ENCODE results near the gene HNRNPDL. TPM values are rescaled to one million over a fixed set of nuclear protein-coding genes. Genes with fewer than 3 reads are reported as not detected.
"Not testable (repeated sequence)": the region's sequence is repeated elsewhere in the genome, so short reads cannot be mapped to it uniquely, and the experiment has no call there.

The HNRNPDL gene
- total RNA-seq, result 316 and 323 TPM in 2 replicates

DNA sequence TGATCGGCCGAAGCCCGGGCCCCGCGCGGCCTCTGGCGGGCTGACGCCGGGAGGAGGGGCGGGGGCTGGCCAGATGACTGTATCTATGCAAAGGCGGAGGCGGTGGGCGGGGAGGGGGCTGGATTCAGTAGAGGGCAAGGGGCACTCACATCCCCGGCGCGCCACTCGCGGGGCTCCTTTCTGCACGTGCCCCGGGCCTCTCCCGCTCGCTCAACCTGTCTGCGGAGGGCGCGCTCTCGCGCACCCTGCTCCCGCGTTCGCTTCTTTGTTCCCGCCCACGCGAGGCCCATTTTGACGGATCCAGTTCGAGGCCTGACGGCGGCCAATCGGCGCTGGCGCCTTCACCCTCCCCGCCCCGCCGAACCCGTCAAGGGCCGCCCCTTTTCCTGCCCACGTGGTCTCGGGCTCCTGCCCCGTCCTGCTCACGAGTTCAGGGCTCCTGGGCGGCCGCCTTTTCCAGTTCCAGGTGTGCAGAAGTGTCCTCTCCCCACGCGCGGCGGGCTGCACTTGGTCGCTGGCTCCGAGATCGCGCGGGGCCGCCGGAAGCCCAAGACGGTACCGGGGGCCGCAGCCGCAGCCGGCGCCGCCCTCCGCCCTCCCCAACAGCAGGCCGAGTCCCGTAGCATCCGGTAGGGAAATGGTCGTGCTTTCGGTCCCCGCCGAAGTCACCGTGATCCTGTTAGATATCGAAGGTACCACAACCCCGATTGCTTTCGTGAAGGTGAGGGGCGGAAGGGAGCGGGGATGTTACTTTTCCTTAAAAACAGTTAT lies at the start of gene HNRNPDL, which contains the start of gene ENOPH1:
Gene HNRNPDL, minus strand, starts transcription at position 270 of the 771 bp plus-strand sequence. CDS start 772 bp downstream, outside the sequence.
Gene ENOPH1, plus strand, starts transcription at position 398 of the 771 bp plus-strand sequence. Its CDS starts 240 bp downstream, at position 638.
- intact Hi-C loops (cut with micrococcal nuclease), result loop anchor here (1.0 to 5.0 kb wide), 4 partner anchors 32 to 682 kb away; partner anchors contain the start of gene PLAC8

- intact Hi-C loops (cut with micrococcal nuclease), result no loop called here
Observed at GRCh38 chr4:82479562-82479961, 49.3 kb upstream of the HNRNPDL start.

DNA sequence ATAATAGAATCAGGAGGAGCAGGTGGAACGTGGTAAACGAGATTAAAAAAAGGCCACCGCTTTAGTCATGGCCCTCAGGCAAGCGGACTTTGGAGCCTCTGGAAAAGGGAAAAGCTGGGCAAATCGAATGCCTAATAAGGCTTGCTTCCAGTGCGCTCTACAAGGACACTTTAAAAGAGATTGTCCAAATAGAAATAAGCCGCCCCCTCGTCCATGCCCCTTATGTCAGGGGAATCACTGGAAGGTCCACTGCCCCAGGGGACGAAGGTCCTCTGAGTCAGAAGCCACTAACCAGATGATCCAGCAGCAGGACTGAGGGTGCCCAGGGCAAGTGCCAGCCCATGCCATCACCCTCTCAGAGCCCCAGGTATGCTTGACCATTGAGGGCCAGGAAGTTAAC lies 47.2 kb upstream of the HNRNPDL start:
- intact Hi-C loops (cut with micrococcal nuclease), result not testable (repeated sequence)

DNA sequence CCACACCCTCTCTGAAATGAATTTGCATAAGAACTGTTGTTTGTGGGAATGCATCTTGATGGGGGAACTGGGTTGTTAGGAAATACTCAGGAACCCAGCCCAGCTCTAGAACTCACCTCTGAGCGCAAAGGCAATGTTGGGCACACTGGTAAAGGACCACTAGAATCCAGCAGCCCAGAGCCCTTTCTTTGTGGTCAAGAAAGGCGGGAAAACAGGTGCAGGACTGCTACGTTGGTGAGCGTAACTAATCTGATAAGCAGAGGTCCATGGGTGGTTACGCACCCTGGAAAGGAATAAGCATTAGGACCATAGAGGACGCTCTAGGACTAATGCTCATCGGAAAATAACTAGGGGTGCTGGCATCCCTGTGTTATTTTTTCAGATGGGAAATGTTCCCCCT lies 45.7 kb upstream of the HNRNPDL start:
- intact Hi-C loops (cut with micrococcal nuclease), result not testable (repeated sequence)

- intact Hi-C loops (cut with micrococcal nuclease), result no loop called here
Observed at GRCh38 chr4:82473621-82474164, 43.4 kb upstream of the HNRNPDL start.

GRCh38 chr4:82473080-82473479 lies 42.8 kb upstream of the HNRNPDL start:
- intact Hi-C loops (cut with micrococcal nuclease), result not testable (repeated sequence)

- intact Hi-C loops (cut with micrococcal nuclease), result no loop called here
Observed at GRCh38 chr4:82469791-82470345, 39.6 kb upstream of the HNRNPDL start.

DNA sequence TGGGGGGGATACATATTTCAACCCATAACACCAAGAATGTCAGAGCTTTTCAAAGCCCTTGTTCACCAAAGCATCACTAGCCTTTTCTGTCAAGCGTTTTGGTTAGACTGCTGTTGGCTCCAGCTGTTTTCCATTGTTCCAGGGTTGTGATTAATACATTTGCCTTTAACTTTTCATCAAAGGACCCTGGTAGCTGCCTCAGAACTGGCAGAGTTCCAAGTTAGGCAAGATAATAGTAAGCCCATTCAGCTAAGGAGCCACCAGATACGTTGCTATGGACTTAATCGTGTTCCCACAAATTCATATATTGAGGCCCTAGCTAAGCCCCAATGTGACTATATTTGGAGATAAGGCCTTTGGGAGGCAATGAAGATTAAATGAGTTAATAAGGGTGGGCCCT lies 37.2 kb upstream of the HNRNPDL start:
- intact Hi-C loops (cut with micrococcal nuclease), result no loop called here

- intact Hi-C loops (cut with micrococcal nuclease), result loop anchor here (2.0 kb wide), 2 partner anchors 32 to 820 kb away; partner anchors contain the start of genes ENOPH1 and HNRNPDL
Observed at GRCh38 chr4:82463221-82463620, 33.0 kb upstream of the HNRNPDL start.

DNA sequence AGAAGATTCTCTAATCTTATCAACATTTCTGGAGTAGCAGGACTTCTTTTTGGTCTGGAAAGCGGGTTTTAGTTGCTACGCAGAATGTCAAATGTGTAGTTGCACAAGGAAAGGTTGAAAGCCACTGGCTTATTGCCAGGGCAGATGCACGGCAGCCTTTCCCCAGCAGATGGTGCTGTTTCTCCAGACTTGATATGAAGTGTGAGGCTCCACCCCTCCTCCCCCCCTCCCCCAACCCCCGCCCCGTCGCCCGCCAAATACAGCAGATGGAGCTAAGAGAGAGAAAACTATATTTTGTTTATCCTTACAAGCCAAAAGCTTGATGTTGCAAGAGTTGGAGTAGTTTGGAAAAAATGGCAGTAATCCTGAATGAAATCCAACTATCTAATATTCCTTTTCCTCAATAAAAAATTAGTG lies 32.2 kb upstream of the HNRNPDL start:
- intact Hi-C loops (cut with micrococcal nuclease), result loop anchor here (1.0 to 2.0 kb wide), 3 partner anchors 32 to 820 kb away; partner anchors contain the start of genes ENOPH1 and HNRNPDL

GRCh38 chr4:82461710-82462109 lies 31.4 kb upstream of the HNRNPDL start:
- intact Hi-C loops (cut with micrococcal nuclease), result loop anchor here (1.0 to 2.0 kb wide), 3 partner anchors 31 to 821 kb away; partner anchors contain the start of genes ENOPH1 and HNRNPDL

- intact Hi-C loops (cut with micrococcal nuclease), result no loop called here
Observed at GRCh38 chr4:82458729-82459128, 28.5 kb upstream of the HNRNPDL start.

DNA sequence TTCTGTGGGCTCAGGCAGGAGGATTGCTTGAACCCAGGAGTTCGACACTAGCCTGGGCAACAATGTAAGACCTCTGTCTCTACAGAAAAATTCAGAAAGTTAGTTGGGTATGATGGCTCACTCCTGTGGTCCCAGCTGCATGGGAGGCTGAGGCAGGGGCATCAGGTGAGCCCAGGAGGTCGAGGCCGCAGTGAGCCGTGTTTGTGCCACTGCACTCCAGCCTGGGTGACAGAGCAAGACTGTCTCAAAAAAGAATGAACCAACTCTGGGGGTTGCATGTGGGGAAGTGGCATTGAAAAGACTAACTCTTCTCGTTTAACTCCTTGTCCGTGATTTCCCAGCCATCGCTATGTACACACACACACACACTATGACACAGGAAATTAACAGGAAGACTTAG lies 27.0 kb upstream of the HNRNPDL start:
- intact Hi-C loops (cut with micrococcal nuclease), result no loop called here

DNA sequence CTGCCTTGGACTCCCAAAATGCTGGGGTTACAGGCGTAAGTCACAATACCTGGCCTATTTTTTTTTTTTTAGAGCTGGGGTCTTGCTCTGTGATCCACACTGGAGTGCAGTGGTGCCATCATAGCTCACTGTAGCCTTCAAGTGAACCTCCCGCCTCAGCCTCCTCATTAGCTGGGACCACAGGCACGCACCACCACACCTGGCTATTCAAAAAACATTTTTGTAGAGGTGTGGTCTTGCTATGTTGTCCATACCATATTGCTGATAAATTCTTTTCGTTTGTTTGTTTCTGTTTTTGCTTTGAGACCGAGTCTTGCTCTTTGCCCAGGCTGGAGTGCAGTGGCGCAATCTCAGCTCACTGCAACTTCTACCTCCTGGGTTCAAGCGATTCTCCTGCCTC lies 21.8 kb upstream of the HNRNPDL start:
- intact Hi-C loops (cut with micrococcal nuclease), result no loop called here

DNA sequence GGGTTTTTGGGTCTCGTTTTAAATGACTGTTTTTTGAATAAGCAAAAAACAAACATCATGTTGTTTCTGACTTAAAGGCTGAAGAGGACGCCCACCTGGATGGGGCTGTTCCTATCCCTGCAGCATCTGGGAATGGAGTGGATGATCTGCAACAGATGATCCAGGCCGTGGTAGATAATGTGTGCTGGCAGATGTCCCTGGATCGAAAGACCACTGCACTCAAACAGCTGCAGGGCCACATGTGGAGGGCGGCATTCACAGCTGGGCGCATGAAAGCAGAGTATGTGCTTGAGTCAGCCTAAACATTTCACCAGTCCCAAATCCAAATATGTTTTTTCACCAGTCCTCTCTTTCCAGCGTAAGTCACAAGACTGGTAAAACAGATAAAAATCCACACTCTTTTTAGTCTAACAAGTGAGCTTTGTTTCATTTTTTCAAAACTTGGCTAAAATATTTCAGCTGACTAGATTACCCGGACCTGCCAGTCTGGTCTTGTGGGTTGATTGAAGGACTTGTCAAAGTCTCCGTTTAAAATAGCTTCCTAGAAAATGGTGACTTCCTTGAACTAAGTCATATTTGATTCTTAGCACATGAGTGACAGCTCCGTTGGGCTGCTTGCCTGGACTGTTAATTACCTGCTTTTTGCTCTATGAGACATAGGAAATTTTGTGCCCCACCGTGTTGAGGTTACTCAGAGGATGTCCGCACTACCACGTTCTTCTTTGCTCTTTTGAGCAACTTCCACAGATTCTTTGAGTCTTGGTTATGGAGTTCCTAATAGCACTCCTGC lies 20.9 kb upstream of the HNRNPDL start:
- intact Hi-C loops (cut with micrococcal nuclease), result no loop called here

DNA sequence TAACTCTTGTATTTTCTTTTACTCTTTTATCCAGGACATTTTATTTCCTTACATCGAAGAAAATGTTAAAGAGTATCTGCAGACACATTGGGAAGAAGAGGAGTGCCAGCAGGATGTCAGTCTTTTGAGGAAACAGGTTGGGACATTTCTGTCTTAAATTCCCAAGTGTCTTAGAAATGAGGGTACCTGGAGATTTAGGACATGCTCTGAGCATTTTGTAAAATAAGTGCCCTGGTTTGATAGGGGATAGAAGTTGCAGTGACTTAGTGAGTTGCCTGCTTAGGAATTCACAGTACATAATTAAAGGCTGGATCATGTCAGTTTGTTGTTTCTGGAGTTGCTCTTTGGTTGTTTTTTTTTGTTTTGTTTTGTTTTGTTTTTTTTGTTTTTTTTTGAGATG lies 17.6 kb upstream of the HNRNPDL start:
- intact Hi-C loops (cut with micrococcal nuclease), result no loop called here

DNA sequence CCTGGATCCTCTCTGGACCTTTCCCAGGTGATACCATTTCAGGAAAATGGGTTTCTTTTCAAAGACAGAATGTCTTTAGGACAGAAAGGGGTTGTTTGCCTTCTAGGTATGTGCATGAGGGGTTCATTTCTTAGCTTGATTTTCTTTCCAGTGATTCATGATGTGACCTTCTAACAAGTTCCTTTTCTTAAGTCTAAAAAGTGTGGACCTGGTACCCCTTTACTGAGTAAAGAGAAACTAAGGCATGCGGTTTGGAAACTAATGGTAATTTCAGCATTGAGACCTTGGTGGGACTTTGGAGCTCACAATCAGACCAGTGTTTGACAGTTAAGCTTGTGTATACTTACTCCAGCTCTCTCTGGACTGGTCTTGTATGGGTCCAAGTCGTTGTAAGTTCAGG lies 8.8 kb upstream of the HNRNPDL start:
- intact Hi-C loops (cut with micrococcal nuclease), result no loop called here

- intact Hi-C loops (cut with micrococcal nuclease), result no loop called here
Observed at GRCh38 chr4:82437285-82438005, 7.2 kb upstream of the HNRNPDL start.

DNA sequence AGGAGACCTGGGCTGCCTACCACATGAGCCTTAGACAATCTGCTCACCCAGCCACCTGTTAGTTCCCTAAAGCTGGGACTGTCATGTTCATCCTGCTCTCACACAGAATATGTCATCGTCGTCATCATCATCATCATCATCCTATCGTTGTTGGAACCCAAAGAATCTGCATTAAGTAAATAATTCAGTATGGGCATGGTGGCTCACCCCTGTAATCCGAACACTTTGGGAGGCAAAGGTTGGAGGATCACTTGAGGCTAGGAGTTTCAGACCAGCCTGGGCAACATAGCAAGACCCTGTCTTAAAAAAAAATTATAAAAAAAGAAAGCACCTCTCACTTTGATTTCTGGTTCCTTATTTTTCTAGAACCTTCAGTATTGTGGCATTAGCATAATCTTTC lies 6.5 kb upstream of the HNRNPDL start:
- intact Hi-C loops (cut with micrococcal nuclease), result no loop called here

GRCh38 chr4:82436130-82436529 lies 5.9 kb upstream of the HNRNPDL start:
- intact Hi-C loops (cut with micrococcal nuclease), result no loop called here

DNA sequence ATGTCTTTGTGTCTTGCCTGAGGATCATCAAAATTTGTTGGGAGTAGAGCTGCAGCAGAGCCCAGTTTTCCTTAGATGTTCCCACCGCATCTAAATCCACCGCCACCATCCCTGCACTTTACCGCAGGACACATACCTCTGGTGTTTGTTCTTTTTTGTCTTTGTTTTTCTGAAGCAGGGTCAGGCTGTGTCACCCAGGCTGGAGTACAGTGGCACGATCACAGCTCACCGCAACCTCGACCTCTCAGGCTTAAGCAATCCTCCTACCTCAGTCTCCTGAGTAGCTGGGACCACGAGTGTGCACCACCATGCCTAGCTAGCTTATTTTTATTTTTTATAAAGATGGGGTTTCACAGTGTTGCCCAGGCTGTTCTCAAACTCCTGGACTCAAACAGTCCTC lies 4.7 kb upstream of the HNRNPDL start:
- intact Hi-C loops (cut with micrococcal nuclease), result loop anchor here (5.0 kb wide), 1 partner anchor 677 kb away; the partner anchor contains the start of gene PLAC8

Measured in T-helper 2 cell treated with Interferon-gamma antibody and Interleukin-4, amounts not matched to agents 100 ng/mL and 5 ng/mL, for 36 hours (primary cell).